ENCODE measurements around the gene DCHS1.

The DCHS1 gene

DNA sequence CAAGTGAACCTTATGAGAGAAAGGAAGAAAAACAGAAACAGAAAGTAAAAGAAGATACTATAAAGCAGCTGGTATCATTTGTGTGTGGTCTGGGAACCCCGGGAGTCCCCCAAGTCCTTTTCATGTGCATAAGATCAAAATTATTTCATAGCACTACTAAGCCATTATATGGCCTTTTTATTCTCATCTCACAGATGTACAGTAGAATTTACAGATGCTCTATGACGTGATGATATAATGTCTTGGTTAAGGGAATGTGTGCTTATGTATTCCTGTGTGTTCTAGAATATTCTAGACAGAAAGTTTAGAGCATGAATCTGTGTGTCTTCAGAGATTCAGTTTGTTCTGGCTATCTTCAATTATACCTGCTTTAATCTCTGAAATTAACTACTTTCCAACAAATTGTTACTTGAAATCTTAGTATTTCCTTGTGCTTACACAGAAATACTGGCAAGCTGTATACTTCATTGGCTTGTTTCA, 27.8 kb downstream of the DCHS1 start:
- DNase-seq (ENCODE audit: low spot score), result no peak

DNA sequence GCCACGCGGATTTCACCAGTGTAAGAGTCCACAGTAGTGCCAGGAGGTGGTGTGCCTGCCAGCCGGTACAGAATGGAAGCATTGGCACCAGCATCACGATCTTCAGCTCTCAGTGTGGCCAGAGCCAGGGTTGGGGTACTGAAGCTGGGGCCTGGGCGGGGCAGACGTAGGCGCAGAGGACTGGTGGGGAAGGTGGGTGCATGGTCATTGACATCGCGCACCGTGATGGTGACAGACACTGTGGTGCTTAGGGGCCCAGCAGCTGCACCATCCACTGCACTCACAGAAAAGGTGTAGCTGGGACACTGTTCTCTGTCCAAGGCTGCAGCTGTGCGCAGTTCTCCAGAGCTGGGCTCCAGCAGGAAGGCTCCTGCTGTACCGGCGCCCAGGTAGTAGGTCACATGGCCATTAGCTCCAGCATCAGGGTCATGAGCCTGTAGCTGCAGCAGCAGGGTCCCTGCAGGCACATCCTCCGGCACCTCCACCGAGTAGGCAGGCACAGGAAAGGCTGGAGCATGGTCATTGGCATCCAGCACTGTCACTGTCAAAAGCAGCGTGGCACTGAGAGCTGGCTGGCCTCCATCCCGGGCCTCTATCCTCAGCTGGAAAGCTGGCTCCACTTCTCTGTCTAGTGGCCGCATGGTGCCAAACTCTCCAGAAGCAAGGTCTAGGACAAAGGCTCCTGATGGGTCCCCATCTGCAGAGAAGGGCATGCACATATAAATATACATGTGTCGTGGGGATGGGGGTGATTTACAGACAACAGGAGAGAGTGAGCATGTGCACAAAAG, 28.4 kb downstream of the DCHS1 start:
- no peak for DNase-seq (ENCODE audit: low spot score)

DNA sequence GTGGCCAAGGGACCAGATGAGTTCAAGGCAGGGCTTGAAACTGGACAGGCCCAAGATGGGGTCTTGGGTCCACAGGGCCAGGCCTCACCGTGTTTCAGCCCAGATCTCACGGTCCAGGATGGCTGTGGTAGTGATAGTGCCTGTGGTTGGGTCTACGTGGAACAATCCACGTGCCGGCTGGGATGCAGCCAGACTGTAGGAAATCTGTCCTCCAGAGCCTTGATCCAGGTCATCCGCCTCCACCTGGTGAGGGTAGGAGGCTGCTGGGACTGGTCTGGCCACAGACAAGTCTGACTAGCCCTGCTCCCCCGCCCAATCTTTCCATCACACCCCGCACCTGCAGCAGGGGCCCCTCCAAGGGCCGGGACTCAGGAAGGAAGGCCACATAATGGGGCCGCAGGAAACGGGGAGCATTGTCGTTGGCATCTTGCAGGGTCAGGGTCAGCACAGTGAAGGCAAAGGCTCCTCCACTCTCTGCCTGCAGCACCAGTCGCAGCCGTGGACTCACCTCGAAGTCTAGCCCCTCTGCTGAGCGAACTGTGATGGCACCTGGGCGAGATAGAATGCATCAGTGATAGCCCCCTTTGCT, 29.7 kb downstream of the DCHS1 start:
- DNase-seq (ENCODE audit: low spot score), result no peak

DNA sequence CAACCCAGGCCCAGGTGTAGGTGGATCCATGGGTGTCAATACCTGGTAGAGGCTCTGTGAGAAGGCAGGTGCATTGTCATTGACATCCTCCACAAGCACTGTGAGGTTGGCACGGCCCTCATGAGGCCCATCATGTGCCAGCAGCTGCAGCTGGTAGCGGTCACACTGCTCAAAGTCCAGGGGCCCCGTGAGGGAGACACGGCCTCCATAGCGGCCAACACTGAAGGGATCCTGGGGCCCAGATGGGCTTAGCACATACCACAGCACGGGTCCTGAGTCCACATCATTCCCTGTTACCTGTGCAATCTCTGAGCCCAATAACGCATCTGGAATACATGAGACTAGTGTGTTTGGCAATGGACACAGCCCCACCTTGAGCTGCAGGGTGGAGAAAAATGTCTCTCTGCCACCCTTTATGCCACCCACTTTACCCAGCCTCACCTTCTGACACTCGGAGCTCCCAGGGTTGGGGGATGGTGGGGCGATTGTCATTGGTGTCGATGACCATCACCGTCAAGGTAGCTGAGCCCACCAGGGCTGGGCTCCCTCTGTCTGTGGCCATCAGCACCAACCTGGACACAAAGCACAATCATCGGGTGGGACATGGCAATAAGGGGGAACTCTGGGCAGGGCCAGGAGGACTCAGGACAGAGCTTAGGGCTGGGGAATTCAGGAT, 30.3 kb downstream of the DCHS1 start:
- no peak for DNase-seq (ENCODE audit: low spot score)

DNA sequence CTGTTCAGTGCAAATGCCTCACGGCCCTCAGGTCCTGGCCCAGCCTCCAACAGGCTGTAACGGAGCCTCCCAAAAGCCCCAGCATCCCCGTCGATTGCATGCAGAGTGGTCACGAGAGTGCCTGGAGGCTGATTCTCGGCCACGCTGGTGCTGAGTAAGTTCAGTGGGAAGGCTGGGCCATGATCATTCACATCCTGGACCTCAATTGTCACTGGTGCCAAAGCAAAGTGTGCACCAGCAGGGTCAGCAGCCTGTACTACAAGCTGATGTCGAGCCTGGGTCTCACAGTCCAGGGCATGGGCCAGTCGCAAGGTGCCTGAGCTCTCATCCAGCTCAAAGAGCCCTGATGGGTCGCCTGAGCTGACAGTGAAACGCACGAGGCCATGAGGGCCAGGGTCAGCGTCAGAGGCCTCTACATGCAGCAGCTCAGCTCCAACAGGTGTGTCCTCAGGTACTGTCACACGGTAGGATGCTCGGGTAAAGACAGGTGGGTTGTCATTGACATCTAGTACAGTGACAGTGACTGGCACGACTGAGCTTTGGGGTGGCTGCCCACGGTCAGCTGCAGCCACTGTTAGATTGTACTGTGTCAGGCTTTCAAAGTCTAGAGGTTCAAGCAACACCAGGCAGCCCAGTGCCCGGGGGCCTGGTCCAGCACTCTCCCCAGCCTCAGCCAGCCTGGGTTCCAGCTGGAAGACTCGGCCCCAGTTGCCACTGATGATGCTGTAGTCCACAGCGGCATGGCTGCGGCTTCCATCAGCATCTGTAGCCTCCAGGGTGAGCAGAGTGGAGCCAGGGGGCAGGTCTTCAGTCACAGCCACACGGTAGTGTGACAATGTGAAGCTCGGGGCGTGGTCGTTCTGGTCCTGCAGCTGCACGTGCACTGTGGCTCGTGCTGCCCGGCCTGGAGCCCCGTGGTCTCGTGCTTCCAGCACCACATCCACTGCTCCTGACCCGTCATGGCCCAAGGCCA, 31.9 kb downstream of the DCHS1 start:
- no peak for DNase-seq (ENCODE audit: low spot score)

DNA sequence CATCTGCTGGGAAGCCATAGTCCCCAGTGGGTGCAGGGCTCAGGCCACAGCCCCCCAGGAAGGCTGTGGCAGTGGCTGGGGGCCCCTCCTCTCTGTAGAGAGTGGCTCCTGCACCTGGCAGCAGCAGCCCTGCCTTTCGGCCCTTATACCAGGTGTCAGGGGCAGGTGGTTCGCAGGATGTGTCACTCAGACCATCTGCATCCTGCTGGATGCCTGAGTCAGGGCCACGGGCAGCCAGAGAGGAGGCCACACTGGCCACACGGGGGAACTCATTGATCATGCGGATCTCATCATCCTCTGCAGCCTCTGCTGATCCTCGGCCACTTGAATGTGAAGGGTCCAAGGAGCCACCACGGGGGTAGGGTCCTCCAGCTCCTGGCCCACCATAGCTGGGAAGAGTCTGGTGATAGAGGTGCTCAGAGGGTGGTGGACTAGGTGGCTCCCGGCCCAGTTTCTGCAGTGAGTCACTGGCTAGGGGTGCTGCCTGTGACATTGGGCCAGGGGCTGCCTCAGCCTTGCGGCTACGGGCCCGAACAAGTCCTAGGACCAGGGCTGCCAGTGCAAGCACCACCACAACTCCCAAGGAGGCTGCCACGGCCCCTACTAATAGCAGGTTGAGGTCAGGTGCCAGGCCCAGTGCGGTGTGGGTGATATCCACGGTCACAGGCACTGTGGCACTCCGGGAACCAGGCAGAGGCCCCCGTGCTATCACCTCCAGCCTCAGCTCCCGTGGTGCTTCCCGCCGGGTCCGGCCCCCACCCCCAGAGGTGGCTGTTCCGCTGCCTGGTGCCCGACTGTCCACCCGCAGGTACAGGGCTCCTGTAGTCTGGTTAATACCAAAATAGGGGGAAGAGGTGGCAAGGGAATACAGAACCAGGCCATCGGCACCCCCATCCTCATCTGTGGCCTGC, 33.1 kb downstream of the DCHS1 start:
- DNase-seq (ENCODE audit: low spot score), result no peak

DNA sequence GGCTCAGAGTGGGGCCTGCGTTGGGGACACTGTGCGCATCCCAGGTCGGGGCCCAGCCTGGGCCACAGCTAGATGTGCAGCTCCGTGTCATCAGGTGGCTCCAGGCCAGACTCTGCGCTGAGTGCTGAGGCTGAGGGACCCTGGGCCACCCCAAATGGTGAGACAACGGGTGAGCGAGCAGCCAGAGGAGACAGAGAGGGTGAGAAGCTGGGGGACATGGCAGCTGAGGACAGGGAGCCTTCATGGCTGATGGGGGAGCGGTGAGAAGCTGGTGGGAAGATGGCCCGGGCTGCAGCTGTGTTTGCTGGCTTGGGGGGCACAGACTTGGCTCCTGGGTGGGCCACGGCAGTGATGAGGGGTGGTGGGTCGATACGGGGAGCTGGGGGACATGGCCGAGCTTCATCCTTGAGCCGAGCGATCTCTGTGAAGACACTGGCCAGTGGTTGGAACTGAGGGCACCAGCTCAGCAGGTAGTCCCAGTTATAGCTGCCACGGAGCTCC, 33.8 kb downstream of the DCHS1 start:
- no peak for DNase-seq (ENCODE audit: low spot score)

DNA sequence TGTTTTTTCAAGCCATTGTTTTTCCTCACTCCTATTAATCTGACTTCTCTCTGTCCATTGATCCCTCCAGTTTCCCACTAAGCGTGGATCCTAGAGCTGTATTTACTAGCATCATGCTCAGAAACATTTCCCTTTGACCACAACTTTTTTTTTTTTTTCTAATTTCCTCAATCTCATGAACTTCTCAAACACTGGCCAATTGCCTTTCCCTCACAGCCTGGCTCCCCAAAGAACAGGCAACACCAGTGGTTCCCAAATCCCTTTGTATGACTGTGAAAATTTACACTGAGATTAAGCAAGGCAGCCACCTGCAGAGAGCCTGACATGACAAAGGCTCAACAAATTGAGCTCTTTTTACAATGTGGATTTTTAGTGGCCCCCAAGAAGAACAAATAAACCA, 35.0 kb downstream of the DCHS1 start:
- no peak for DNase-seq (ENCODE audit: low spot score)

DNA sequence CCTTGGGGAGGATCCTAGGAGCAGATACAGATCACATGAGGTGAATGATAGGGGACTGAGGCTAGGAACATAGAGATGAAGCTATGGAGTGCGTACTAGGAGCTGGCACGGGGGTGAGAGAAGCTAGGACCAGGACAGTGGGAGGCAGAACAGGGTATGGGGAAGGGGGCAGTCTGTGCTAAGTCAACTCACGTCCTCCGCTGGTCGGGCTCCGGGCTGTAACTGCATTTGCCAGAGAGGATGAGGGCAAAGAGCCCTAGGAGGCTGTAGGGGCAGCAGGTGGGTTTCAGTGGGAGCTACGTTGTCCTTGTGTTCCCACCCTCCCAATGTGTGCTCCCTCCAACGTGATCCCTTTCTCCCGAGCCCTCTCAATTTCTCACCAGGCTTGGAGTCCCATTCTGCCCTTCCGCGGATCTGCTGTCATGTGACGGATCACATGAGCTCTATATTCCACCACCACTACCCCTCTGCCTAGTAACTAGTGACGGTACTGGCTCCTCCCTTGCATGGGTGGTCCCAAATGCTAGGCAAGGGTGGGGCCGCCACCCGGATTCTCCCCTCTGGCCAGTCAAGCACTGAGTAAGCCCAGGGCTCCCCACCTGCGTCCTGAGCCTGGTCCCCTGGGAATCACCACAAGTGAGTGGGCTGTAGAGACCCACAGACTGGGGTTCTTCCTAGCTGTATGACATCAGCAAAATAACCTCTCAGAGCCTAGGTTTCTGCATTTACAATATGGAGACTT, 36.4 kb downstream of the DCHS1 start, which contains the start of gene TPP1:
TPP1 (minus strand) TSS at position 419 of the 742 bp plus-strand sequence; CDS start at position 397, 22 bp downstream.
- peak; percentile 91 for DNase-seq (ENCODE audit: low spot score)

DNA sequence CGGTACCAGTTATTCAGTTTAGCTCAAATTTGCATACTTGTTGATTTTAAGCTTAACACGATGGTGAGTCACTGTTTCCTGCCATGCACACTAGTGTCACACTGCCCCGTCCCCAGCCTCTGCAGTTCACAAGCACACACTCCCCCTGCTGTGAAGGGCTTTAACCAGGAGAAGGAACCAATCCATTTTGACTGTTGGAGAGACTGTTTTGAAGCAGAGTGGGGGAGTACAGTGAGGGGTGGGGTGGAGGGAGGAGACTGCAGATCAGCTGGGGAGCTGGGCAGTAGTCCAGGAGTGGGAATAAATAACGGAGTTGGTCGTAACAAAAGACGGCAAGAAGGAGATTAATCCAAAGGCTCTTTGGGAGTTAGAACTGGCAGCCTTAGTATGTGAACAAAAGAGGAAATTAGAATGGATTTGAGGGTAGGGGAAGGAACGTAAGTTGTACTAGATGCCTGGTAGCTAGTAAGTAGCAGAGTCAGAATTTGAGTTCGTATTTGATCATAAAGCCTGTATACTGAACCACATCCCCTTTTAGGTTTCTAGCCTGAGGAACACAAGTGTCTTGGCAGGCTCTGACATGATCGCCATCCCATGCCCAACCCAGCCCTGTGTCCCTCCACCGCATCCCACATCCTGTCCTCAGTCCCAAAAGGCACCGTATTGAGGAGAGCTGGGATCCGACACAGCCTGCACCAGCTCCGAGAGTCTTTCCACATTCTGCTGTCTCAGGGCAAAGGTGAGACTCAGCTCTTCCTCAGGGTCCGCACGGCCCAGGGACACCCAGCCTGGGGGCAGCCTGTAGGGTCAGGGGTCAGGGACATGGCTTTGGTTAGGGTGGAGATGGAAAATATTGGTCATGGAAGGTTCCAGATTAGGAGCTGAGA, 37.2 kb downstream of the DCHS1 start:
- DNase-seq (ENCODE audit: low spot score), result no peak

DNA sequence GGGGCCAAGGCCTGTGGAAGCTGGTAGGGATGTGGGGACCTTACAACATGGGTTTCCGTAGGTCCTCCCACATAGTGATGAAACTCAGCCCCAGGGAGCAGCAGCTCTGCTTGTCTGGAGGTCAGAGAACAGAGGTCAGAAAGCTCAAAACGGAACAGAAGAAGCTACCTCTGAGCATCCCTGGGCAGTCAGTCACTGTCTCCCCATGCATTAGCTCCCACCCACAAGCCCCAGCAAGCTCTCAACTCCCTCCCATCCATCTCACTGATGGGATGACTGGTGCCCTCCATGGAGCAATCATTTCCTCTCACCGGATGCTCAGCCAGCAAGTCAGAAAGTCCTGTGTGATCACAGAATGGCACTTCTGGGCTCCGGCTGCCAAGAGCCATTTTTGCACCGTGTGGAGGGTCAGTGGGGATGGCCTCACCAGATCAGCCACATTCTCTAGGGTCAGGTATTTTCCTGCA, 38.3 kb downstream of the DCHS1 start:
- no peak for DNase-seq (ENCODE audit: low spot score)

DNA sequence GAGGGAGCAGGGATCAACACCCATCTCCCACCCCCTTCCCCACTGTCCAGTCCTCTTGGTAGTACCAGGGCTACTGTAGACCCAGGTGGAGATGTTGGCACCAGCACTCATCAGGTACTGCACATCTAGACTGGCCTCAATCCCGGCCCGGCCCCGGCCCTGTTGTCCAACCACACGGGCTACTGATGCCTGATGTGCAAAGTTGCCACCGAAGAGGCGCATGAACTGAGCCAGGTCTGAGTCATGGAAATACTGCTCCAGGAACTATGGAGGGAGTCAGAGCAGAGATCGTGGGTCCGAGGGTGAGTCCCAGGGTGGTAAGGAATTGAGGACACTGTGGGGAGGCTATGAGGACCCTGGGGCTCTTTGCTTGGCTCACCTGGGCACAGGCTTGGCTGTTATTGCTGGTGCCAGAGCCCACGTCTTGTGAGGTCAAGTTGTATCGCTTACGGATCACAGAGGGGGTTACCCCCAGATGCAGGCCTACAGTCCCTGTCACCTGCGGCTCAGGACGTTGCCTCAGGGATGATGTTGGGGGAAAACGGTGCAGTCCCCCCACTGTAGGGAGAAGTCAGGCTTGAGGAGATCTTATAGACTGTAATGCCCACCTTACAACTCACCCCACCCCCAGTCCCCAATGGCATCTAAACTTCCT, 38.9 kb downstream of the DCHS1 start:
- DNase-seq (ENCODE audit: low spot score), result no peak

DNA sequence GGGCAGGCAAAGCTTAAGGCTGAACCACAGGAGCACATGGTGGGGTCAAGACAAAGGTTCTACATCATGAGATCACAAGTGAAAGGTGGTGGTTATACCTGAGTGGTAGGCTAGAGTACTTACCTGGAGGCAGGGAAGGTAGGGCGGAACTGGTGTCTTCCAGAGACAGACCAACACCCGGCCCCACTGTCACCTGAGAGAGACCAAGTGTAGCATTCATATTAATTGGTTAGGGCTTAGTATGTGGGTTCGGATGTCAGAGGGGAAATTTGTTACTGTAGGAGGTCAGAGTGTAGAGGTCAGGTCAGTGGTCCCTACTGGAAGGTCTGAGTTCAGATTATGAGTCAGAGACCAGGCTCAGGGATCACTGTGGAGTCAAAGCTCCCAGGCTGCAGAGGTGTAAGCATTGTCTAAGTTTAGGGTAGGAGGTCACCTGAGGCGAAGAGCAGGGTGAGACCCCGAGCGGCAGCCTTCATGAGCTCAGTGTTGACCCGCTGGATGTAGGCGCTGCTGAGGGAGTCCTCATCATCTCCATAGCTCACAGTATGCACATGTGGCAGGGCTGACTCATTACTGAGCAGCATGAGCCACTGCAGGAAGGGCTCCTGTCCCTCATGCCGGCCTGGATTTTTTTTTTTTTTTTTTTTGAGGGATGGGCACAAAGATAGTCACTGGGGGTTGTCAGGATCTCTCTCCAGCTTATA, 39.6 kb downstream of the DCHS1 start:
- no peak for DNase-seq (ENCODE audit: low spot score)

DNA sequence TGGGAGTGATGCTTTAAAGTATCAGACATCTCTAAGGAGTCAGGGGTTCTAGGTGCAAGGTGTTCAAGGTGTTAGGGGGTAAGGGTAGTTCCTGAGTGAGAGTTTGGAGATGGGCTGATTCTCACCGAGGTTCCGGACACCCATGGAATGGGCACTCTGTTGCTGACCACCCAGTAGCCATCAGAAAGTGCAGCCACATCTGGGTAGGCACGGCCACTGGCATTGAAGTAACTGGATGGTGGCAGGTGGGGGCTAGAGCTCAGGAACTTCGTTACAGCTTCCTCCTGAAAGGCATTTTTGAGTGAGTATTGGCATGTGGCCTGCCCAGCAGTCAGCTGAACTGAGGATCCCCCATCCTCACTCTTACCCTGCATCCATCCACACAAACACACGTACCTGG, 40.6 kb downstream of the DCHS1 start:
- DNase-seq (ENCODE audit: low spot score), result no peak

DNA sequence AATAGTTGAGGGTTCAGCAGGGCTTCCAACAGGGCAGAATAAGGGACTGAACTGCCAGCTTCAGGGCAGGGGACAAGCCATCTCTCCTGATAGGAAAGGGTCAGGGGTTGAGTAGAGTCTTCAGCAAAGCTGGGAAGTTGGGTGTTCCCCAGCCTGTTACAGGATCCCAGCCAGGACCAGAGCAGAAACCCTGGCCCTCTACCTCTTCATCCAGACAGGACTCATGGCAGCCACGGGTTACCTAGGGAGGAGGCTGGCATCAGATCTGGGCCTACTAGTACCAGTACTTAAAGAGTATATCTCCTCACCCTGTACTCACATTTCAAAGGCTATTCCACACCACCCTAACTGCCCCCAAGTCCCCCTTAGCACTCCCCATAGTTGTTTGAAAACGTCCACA, 41.2 kb downstream of the DCHS1 start:
- no peak for DNase-seq (ENCODE audit: low spot score)

DNA sequence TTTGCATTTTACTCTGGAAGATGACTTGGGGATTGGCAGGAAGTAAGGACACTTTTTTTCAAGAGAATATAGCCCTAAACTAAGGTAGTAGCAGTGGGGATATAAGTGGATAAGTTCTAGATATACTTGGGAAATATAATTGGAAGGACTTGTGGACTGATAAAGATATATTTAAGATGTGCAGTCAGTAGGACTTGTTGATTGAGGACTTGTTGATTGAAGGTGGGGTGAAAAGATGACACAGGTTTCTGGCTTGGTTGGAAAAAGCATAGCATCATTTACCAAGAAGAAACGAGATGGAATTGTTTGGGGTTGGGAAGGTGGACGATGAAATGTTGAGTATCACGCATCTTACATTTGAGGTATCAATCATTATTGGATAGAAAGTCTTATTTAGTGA, 42.1 kb downstream of the DCHS1 start:
- no peak for DNase-seq (ENCODE audit: low spot score)

DNA sequence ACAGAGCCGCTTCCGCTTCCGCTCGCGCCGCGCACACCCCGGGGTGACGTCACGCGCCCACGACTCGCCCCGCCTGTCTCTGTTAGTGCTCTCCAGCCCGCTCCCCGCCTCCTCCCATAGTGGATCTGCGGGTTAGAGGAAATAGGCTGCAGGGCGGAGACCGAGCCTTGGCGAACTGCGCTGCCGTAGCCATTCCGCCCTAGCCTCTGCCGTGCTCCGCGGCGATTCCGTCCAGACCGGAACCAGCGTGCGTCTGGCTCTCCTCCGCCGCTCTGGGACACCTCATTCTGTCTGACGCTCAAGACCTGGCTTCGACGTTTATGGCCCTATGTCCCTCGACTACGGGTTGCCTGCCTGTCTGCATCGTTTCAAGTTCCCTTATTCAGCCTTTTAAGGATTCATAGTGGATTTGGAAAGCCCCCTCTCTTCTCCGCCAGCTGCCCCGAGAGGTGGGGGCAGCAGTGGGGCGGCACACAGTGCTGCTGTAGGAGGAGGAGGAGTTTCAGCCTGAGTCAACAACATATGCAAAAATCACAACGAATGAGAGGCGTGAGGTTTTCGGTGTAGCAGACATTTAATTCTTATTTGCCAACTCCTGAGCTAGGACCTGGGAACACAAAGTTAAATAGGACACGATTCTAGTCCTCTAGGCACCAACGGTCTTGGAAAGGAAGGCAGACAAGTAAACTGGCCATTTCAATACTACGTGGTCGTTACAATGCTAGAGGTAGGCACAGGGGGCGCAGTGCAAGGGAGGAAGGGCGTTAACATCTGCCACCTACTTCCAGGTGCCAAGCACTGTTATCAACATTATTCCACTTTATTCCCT, 43.2 kb downstream of the DCHS1 start, which contains the start of gene TAF10:
TAF10 (minus strand) TSS at position 4 of the 829 bp plus-strand sequence. CDS start 27 bp downstream, outside the sequence.
- DNase-seq (ENCODE audit: low spot score), result peak; percentile 95

Measured in ecto neural progenitor cell (in vitro differentiated cells).